Left ventricle myocardium inferior (tissue), 1 donor: ENCODE data around the gene RNU6-7. TPM values are rescaled to one million over a fixed set of nuclear protein-coding genes. Genes with fewer than 3 reads are reported as not detected.

Source experiments
- DNase-seq: peaks from one replicate; pipeline ENCODE4 v3.0.0-alpha.2; 2020
- H3K27ac ChIP-seq: fragments of 200-600 bp; replicated peaks from 2 replicates; pipeline ENCODE4 v1.8.0; 2021
- H3K27me3 ChIP-seq: fragments of 200-600 bp; 2 replicates; pipeline ENCODE4 v1.8.0; 2021; ENCODE audit warnings: low read depth
- H3K36me3 ChIP-seq: fragments of 200-600 bp; 2 replicates; pipeline ENCODE4 v1.8.0; 2021
- H3K4me1 ChIP-seq: fragments of 200-600 bp; 2 replicates; pipeline ENCODE4 v1.8.0; 2021
- H3K4me3 ChIP-seq: fragments of 200-600 bp; 2 replicates; pipeline ENCODE4 v1.8.0; 2021; ENCODE audit warnings: mild to moderate bottlenecking, moderate library complexity
- H3K9me3 ChIP-seq: fragments of 200-600 bp; replicated peaks from 2 replicates; pipeline ENCODE4 v1.8.0; 2021
- intact Hi-C: fragments of 100-400 bp; cut with micrococcal nuclease; formaldehyde crosslinking; loops from one replicate; pipeline ENCODE4 v1.11.0; 2022
- total RNA-seq: library from RNA; stranded (reverse); fragmentation: NEBNext Ultra II Directional; extraction: Animal tissue kit (Norgen Biotek cat#: 25700); gene quantifications from one replicate; pipeline ENCODE4 v1.2.1, GENCODE V29; 2021
- TF ChIP-seq, protein P1 (sequence below): fragments of 200-600 bp; IDR thresholded peaks from 2 replicates; pipeline ENCODE4 v1.8.0; 2021; ENCODE audit warnings: antibody characterized with exemption, mild to moderate bottlenecking, borderline replicate concordance
- donor health status: DM: no; HTN: yes; CAD: no; lungs with severe emphysema.

RNU6-7 gene
- total RNA-seq, 1 donor from 2014 or later = not detected

DNA sequence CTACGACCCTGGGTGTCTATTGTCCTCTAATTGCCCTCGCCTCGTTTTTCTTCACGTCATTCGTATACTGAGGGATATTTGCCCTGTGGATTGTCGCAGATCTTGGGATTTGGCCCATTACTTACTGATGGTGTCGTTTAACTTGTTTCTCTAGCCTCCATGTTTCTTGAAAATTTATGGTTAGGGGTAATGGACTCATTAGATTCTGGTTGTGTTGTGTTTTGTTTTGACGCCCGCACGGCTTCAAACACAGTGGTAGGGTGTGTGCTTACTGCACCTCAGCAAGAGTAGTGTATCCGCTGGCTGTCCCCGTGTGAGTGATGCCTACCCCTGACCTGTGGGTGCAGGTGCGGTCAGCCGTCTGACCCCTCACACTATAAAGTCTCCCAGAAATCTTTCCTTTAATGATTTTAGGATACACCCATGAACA, 2.1 kb downstream of the RNU6-7 start:
- Histone ChIP-seq H3K27ac (peak overlapping the region; percentile 90), H3K36me3 (no peaks in the 10 kb centered on the region), H3K9me3 (no peaks in the 10 kb centered on the region), H3K4me1 (peaks cover 42% of the 10 kb centered on the region), H3K27me3 (no peaks in the 10 kb centered on the region), H3K4me3 (peak overlapping the region; percentile 77)
- DNase-seq = peak; percentile 21
- TF ChIP-seq, protein P1, sequence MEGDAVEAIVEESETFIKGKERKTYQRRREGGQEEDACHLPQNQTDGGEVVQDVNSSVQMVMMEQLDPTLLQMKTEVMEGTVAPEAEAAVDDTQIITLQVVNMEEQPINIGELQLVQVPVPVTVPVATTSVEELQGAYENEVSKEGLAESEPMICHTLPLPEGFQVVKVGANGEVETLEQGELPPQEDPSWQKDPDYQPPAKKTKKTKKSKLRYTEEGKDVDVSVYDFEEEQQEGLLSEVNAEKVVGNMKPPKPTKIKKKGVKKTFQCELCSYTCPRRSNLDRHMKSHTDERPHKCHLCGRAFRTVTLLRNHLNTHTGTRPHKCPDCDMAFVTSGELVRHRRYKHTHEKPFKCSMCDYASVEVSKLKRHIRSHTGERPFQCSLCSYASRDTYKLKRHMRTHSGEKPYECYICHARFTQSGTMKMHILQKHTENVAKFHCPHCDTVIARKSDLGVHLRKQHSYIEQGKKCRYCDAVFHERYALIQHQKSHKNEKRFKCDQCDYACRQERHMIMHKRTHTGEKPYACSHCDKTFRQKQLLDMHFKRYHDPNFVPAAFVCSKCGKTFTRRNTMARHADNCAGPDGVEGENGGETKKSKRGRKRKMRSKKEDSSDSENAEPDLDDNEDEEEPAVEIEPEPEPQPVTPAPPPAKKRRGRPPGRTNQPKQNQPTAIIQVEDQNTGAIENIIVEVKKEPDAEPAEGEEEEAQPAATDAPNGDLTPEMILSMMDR = no peak
- intact Hi-C loops = loop anchor here (5.0 kb wide), 1 partner anchor 127 kb away; the partner anchor contains the start of gene ARHGAP5

DNA sequence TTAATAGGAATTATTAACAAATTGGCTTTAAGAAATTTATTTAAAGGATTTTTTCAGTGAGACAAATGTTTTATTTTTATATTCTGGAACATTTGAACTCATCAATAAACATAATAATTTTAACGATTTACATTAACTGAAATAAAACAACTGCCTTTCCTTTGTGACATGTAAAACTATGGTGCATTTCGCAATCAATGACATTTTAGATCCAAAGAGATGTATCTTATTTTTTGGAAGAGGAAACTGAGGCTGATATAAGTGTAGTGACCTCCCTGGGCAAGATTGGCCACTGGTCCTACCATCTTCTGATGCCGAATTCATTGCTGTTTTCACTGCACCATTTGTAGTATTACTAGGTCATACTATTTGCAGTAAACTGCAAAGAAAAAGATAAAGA, 3.7 kb downstream of the RNU6-7 start:
- no peak overlapping the region for H3K27ac ChIP-seq
- no peaks in the 10 kb centered on the region for H3K9me3 ChIP-seq
- peaks cover 47% of the 10 kb centered on the region for H3K4me1 ChIP-seq
- TF ChIP-seq, protein P1 = no peak
- no peak overlapping the region for H3K4me3 ChIP-seq
- intact Hi-C loops = no loop called here
- H3K36me3 ChIP-seq = no peaks in the 10 kb centered on the region
- DNase-seq = no peak
- no peaks in the 10 kb centered on the region for H3K27me3 ChIP-seq

DNA sequence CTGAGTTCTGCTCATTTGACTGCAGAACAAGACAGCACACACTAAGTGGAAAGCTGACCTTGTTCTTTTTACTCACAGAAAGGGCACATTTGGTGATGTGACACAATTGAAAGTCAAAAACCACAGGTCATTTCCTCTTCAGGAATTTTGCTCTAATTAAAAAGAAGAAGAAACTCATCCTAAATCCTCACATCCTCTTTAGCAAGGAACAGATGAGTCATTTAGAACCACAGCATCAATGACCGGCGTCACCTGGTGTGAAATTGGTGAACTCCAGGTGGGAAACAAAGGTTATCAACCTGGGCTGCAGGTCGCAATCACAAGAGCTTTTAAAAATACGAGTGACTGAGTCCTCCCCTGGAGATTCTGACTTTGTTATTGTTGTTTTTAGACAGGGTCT, 4.1 kb downstream of the RNU6-7 start:
- H3K27me3 ChIP-seq = no peaks in the 10 kb centered on the region
- no peak overlapping the region for H3K27ac ChIP-seq
- TF ChIP-seq, protein P1 = no peak
- DNase-seq = no peak
- H3K4me1 ChIP-seq = peaks cover 43% of the 10 kb centered on the region
- intact Hi-C loops = no loop called here
- H3K4me3 ChIP-seq = no peak overlapping the region
- no peaks in the 10 kb centered on the region for H3K36me3 ChIP-seq
- no peaks in the 10 kb centered on the region for H3K9me3 ChIP-seq

DNA sequence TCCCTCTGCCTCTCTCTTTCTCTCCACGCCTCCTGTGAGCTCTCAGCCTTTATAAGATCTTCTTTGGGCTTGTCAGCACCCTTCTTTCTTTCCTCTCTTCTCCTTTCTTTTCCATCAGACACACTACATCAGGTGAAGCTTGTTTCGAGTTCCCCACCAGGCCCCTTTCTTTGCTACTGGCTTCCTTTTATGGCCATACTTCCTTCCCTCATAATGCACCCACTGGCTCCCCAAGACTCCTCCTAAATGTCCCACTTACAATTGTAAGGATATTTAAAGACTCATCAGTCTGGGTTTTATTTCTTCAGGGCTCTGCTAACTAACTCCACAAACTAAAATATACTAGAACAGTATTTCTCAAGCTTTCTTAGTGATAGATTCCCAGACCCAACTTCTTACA, 4.7 kb downstream of the RNU6-7 start:
- H3K9me3 ChIP-seq = no peaks in the 10 kb centered on the region
- H3K27me3 ChIP-seq = no peaks in the 10 kb centered on the region
- H3K36me3 ChIP-seq = no peaks in the 10 kb centered on the region
- no peak overlapping the region for H3K4me3 ChIP-seq
- intact Hi-C loops = no loop called here
- TF ChIP-seq, protein P1 = no peak
- DNase-seq = no peak
- H3K4me1 ChIP-seq = peaks cover 37% of the 10 kb centered on the region
- peak overlapping the region; percentile 21 for H3K27ac ChIP-seq

DNA sequence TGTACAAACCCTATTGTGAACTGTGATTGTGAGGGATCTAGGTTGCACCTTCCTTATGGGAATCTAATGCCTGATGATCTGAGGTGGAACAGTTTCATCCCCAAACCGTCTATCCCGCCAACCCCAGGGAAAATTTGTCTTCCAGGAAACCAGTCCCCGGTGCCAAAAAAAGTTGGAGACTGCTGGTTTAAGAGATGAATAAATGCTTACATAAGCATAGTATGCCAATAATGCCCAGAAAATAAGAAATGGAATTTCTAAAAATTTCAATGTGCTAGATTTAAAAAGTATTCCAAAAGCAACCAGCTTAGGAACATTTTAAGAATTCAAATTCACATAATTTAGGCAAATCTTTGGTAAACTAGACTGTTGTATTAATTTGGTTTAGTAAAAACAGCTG, 6.6 kb downstream of the RNU6-7 start:
- H3K27ac ChIP-seq = no peak overlapping the region
- intact Hi-C loops = no loop called here
- H3K9me3 ChIP-seq = no peaks in the 10 kb centered on the region
- DNase-seq = no peak
- TF ChIP-seq, protein P1 = no peak
- peaks cover 23% of the 10 kb centered on the region for H3K4me1 ChIP-seq
- H3K36me3 ChIP-seq = no peaks in the 10 kb centered on the region
- H3K27me3 ChIP-seq = no peaks in the 10 kb centered on the region
- no peak overlapping the region for H3K4me3 ChIP-seq
